ENCODE data around the gene OCA2. TPM values are rescaled to one million over a fixed set of nuclear protein-coding genes. Genes with fewer than 3 reads are reported as not detected.

OCA2 gene
- total RNA-seq, 2 donors from 2014 or later = 3.7 TPM; not detected in 1

GRCh38 chr15:28068930-28069329 is 30.2 kb downstream of the OCA2 start:
- Histone ChIP-seq H3K4me3 (no peak overlapping the region), H3K36me3 (no peaks in the 10 kb centered on the region), H3K27me3 (replicated peaks; ENCODE audit: insufficient read depth) (no peaks in the 10 kb centered on the region), H3K27ac (no peak overlapping the region), H3K4me1 (replicated peaks) (no peaks in the 10 kb centered on the region), H3K9me3 (no peaks in the 10 kb centered on the region)
- intact Hi-C loops (cut with DNase I) = no loop called here
- TF ChIP-seq POLR2A (IDR thresholded peaks at IDR 0.05) (no peak), CTCF (IDR thresholded peaks at IDR 0.05) (no peak), POLR2AphosphoS5 (IDR thresholded peaks at IDR 0.05) (no peak)
- WGBS = 58% methylated on average over 1 of the region's 1 CpG
- DNase-seq (ENCODE audit: low spot score) = no peak

GRCh38 chr15:28066231-28066630 is 32.9 kb downstream of the OCA2 start:
- Histone ChIP-seq H3K4me1 (replicated peaks) (no peaks in the 10 kb centered on the region), H3K27me3 (replicated peaks; ENCODE audit: insufficient read depth) (no peaks in the 10 kb centered on the region), H3K9me3 (no peaks in the 10 kb centered on the region), H3K36me3 (no peaks in the 10 kb centered on the region), H3K4me3 (no peak overlapping the region), H3K27ac (no peak overlapping the region)
- intact Hi-C loops (cut with DNase I) = no loop called here
- WGBS = 52% methylated on average over 3 of the region's 3 CpGs
- TF ChIP-seq POLR2A (IDR thresholded peaks at IDR 0.05) (no peak), POLR2AphosphoS5 (IDR thresholded peaks at IDR 0.05) (no peak), CTCF (IDR thresholded peaks at IDR 0.05) (no peak)
- DNase-seq (ENCODE audit: low spot score) = no peak

GRCh38 chr15:28060005-28060404 is 39.1 kb downstream of the OCA2 start:
- H3K4me1 ChIP-seq (replicated peaks) = no peaks in the 10 kb centered on the region
- no peak overlapping the region for H3K27ac ChIP-seq
- no peaks in the 10 kb centered on the region for H3K9me3 ChIP-seq
- 65% methylated on average over 8 of the region's 8 CpGs for WGBS
- H3K36me3 ChIP-seq = no peaks in the 10 kb centered on the region
- H3K4me3 ChIP-seq = no peak overlapping the region
- TF ChIP-seq CTCF (IDR thresholded peaks at IDR 0.05) (no peak), POLR2A (IDR thresholded peaks at IDR 0.05) (no peak), POLR2AphosphoS5 (IDR thresholded peaks at IDR 0.05) (no peak)
- intact Hi-C loops (cut with DNase I) = no loop called here
- no peak for DNase-seq (ENCODE audit: low spot score)
- H3K27me3 ChIP-seq (replicated peaks; ENCODE audit: insufficient read depth) = no peaks in the 10 kb centered on the region

- Histone ChIP-seq H3K27ac (no peak overlapping the region), H3K36me3 (no peaks in the 10 kb centered on the region), H3K27me3 (replicated peaks; ENCODE audit: insufficient read depth) (no peaks in the 10 kb centered on the region), H3K4me1 (replicated peaks) (no peaks in the 10 kb centered on the region), H3K4me3 (no peak overlapping the region), H3K9me3 (no peaks in the 10 kb centered on the region)
- 95% methylated on average over 6 of the region's 6 CpGs for WGBS
- TF ChIP-seq CTCF (IDR thresholded peaks at IDR 0.05) = no peak
- DNase-seq (ENCODE audit: low spot score) = no peak
- intact Hi-C loops (cut with DNase I) = no loop called here
Measured at GRCh38 chr15:28058082-28058481, 41.0 kb downstream of the OCA2 start.

GRCh38 chr15:28051955-28052633 is 47.0 kb downstream of the OCA2 start:
- no peak for DNase-seq (ENCODE audit: low spot score)
- TF ChIP-seq POLR2AphosphoS5 (IDR thresholded peaks at IDR 0.05) = no peak
- no peak for TF ChIP-seq POLR2A (IDR thresholded peaks at IDR 0.05)
- no peak for TF ChIP-seq CTCF (IDR thresholded peaks at IDR 0.05)
- WGBS = 59% methylated on average over 5 of the region's 5 CpGs
- Histone ChIP-seq H3K4me1 (replicated peaks) (no peaks in the 10 kb centered on the region), H3K27ac (no peak overlapping the region), H3K36me3 (no peaks in the 10 kb centered on the region), H3K27me3 (replicated peaks; ENCODE audit: insufficient read depth) (no peaks in the 10 kb centered on the region), H3K4me3 (no peak overlapping the region), H3K9me3 (no peaks in the 10 kb centered on the region)
- intact Hi-C loops (cut with DNase I) = no loop called here

All from prostate gland (tissue), 2 donors.